ENCODE data around the gene CD58. TPM values are rescaled to one million over a fixed set of nuclear protein-coding genes. Genes with fewer than 3 reads are reported as not detected.

The CD58 gene
- total and polyA plus RNA-seq, 11 donors: 19.6 to 45.8 (median 30.8) TPM

MicroRNAs encoded within 50 kb of the gene (microRNA counts, 767-probe panel; counts per million panel counts)
- microRNA hsa-miR-548ac: 0 to 71.6 counts per million in 2 donors

Small RNA genes lying within 50 kb of the gene (microRNA-seq; reads per million reads assigned to microRNA genes)
- gene MIR548AC: 0 reads per million in 4 donors

Other genes starting within 250 kb of the CD58 start
- 100 to 1,000 TPM; 175 to 436 (median 241) TPM for gene ATP1A1, start 197.8 kb downstream of the CD58 start, total RNA-seq
- 100 to 1,000 TPM; 115 to 896 TPM for gene ATP1A1, start 197.8 kb downstream of the CD58 start, polyA plus RNA-seq
- 10 to 100 TPM in 7 of 9 donors, 1 to 10 TPM in 2; 8.4 to 19.3 (median 11.9) TPM for gene IGSF3, start 96.7 kb upstream of the CD58 start, total RNA-seq
- 1 to 10 TPM; 3.5 to 7.2 TPM for gene IGSF3, start 96.7 kb upstream of the CD58 start, polyA plus RNA-seq
- gene CD2, start 183.4 kb upstream of the CD58 start, total RNA-seq: 1 to 10 TPM in 3 of 9 donors, under 1 TPM in 3, not detected in 3; 0.40 to 9.7 (median 1.1) TPM
- under 1 TPM; 0.33 to 0.53 TPM for gene CD2, start 183.4 kb upstream of the CD58 start, polyA plus RNA-seq